ENCODE results near the gene RCVRN.
"Not testable (repeated sequence)": the region's sequence is repeated elsewhere in the genome, so short reads cannot be mapped to it uniquely, and the experiment has no call there.

RCVRN gene

GRCh38 chr17:9922012-9922848 is 17.2 kb upstream of the RCVRN start:
- DNase-seq (ENCODE audit: low read depth in 2 of 2) = no peak

DNA sequence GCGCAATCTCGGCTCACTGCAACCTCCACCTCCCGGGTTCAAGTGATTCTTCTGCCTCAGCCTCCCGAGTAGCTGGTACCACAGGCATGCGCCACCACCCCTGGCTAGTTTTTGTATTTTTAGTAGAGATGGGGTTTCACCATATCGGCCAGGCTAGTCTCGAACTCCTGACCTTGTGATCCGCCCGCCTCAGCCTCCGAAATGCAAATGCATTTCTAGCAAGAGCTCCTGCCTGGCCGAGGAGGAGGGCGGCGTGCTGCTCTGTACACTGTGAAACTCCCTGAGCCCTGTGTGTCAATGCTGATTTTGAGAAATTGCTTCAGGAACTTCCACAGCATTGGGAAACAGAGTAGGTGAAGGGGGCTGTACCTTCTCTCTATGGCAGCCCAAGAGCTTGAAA is 16.1 kb upstream of the RCVRN start:
- not testable (repeated sequence) for DNase-seq (ENCODE audit: low read depth in 2 of 2)

DNA sequence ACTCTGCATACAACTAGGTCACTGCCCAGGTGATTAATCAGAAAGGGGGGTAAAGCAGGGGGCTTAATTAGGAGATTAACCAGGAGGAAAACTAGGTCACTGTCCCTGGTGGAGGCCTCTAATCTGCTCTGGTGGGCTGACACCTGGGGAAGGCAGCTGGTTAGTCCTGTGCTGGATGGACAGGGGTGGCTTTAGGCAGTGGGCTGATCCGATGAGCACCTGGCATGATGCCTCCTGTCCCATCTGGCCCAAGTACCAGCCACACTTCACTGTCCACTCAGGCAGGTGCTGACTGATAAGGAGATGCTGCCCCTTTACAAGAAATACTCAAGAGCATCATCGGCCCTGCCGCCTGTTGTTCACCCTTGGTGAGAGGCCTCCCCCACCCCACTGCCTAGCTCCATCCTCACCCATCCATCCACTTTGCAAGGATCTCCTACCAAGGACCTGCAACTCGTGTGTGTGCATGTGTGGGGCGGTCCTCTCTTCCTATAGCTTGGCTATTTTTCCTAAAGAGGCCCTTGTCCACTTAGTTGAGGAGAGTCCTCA is 13.8 kb upstream of the RCVRN start:
- DNase-seq (ENCODE audit: low read depth in 2 of 2) = no peak

GRCh38 chr17:9918352-9918751 is 13.3 kb upstream of the RCVRN start:
- no peak for DNase-seq (ENCODE audit: low read depth in 2 of 2)

DNA sequence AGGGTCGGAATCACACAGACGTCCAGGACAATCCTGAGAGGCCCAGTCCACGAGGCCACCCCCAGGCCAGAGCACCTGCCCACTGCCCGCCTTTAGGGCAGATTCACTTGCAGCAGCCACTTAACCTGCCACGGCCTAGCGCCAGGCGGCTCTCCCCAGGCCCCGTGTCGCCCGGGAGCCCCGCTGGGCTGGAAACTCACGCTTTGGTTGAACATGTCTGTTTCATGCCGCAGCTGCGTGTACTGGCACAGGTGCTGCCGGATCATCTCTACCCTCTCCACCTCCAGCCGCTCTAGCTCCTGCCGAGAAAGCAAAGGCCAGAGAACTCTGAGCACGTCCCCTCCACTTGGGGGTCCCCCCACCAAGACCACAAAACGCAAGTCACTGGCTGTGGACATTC is 12.7 kb upstream of the RCVRN start:
- DNase-seq (ENCODE audit: low read depth in 2 of 2) = no peak

DNA sequence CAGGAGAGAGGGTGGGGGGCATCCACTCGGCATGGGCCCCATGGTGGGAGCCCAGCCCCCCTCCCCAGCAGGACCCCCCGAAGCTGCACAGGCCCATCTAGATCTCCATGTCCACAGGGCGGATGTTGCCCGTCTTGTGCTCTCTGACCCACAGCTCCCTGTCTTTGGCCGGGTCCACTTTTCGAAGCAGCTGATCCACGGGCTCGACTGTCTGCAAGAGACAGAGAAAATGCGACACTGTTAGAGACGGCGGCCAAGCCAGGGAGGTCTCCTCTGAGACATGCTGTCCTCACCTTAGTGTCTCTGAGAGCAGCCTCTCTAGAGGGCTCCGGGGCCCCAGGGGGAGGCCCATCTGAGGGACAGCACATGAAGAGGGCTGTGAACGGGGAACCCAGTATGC is 12.1 kb upstream of the RCVRN start:
- no peak for DNase-seq (ENCODE audit: low read depth in 2 of 2)

DNA sequence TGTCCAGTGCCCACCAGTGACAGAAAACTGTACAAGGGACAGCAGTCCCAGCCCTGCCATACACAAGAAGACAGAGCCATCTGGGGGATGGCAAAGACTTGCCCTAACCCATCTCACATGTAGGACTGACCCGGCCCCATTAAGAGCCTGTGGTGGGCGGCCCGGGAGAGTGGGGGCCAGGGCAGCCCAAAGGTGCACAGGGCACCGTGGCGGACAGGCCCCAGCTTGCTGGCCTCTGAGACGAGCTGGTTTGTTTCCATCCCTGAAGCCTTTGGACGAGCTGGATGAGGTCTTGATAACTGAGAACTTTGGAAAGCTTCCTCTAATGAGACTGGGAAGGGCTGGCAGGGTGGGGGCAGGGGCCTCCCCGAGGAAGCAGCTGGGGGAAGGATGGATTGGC is 11.0 kb upstream of the RCVRN start:
- no peak for DNase-seq (ENCODE audit: low read depth in 2 of 2)

DNA sequence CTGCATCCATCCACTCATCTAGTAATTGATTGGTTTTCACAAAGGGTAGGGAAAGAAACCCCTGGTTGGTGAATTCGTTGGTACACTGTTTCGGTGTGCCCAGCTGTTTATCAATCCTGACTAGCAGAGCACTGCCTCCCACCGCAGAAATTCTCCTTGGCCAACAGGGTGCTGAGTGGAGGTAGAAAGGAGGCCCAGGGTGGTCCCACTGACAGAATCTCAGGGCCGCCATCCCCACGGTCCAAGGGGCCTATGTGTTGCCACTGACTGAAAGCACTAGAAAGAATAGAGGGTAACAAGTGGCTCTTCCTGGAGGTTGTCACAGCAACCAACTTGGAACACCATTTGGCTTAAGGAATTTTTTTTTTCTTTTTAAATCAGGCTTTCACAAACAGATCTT is 8.4 kb upstream of the RCVRN start:
- DNase-seq (ENCODE audit: low read depth in 2 of 2) = no peak

- DNase-seq (ENCODE audit: low read depth in 2 of 2) = no peak
These were observed 7.3 kb upstream of the RCVRN start for GRCh38 chr17:9912121-9913099.

GRCh38 chr17:9911089-9911488 is 6.0 kb upstream of the RCVRN start:
- DNase-seq (ENCODE audit: low read depth in 2 of 2) = no peak

- DNase-seq (ENCODE audit: low read depth in 2 of 2) = no peak
These were observed 3.6 kb upstream of the RCVRN start for GRCh38 chr17:9908649-9909042.

DNA sequence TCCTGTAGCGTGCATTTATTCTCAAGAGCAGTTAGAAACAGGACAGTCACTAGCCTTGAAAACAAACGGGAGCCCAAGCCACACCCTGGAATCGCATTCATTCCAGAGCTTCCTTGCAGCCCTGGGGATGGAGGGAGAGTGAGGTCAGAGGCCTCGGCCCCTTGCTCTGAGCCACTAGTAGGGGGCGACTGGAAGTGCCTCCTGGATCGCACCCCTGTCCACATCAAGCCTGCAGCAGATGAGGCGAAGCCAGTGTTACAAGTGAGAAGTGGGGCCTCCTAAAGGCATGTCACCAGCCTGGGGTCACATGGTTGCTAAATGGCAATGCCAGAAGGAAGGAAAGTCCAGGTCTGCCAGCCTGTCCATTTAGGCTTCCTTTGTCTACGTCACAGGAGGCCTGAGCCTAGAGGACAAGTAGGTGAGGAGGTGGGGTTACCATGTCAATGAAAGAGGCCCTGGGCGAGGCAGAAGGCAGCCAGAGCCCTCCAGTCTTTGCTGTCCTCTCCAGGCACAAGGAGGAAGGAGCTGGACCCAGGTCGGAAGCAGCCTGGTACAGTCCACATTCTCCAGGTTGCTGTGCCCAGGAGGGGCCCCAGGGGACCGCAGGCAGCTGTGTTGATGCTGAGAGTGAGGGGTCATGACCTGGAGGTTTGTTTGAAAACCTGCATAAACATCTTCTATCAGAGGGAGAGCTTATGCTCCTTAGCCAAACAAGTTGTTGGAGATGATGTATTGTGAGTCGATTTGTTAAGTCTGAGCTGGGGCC is 3.0 kb upstream of the RCVRN start:
- DNase-seq (ENCODE audit: low read depth in 2 of 2) = no peak

- DNase-seq (ENCODE audit: low read depth in 2 of 2) = no peak
These were observed 2.1 kb upstream of the RCVRN start for GRCh38 chr17:9907131-9907530.

DNA sequence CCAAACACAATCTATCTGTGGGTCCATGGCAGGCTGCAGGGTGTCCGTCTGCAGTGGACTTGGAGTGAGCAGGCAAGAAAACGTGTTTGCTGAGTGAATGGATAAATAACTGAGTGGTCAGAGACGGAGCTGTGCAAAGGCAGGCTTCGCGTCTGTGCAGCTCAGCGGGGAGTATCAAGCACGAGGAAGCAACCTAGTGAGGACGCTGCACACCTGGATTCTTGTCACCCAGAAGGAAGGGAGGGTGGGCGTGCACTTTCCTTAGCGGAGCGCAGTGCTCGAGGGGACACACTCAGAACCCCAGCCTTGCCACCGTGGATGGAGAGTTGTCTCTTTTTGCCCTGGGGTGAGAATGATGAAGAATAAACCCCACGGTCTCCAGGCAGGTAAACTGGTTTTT is 1.5 kb upstream of the RCVRN start:
- DNase-seq (ENCODE audit: low read depth in 2 of 2) = no peak

DNA sequence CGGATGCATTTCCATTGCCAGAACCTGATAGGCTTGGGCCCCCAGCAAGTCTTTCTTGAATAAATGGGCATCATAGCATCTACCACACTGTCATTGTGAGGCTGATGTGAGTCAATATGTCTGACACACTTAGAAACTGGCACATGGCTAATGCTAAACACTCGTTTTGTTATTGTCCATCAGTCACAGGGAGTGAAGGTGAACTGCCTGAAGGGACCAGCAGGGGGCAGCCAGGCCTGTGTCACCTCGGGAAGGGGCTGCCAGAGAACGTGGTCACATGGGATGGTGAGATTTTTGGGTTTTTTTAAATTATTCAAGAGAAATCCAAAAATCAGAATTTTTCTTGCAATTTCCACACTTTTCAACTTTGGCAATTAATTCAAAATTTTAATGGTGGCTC is 831 bp upstream of the RCVRN start:
- no peak for DNase-seq (ENCODE audit: low read depth in 2 of 2)

- DNase-seq (ENCODE audit: low read depth in 2 of 2) = no peak
These were observed 594 bp downstream of the RCVRN start for GRCh38 chr17:9904277-9905077.

GRCh38 chr17:9902120-9902519 is 3.0 kb downstream of the RCVRN start:
- no peak for DNase-seq (ENCODE audit: low read depth in 2 of 2)

DNA sequence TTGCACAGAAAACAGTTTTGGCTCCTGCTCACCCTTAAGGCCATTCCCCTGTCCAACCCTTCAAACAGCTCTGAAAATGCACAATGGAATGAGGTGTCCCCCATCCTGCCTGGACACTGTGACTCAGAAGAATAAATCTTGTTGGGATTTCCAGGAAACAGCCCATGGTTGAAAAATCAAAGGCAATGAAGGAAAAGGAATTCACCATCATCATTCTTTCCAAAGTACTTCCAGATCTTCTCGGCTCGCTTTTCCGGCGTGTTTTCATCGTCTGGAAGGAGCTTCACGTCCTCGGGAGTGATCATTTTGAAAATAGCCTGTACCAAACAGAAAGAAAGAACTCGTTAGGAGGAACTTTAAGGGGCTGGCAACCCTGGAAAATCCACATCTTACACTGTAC is 4.3 kb downstream of the RCVRN start:
- DNase-seq (ENCODE audit: low read depth in 2 of 2) = no peak

- no peak for DNase-seq (ENCODE audit: low read depth in 2 of 2)
These were observed 5.0 kb downstream of the RCVRN start for GRCh38 chr17:9900044-9900594.

DNA sequence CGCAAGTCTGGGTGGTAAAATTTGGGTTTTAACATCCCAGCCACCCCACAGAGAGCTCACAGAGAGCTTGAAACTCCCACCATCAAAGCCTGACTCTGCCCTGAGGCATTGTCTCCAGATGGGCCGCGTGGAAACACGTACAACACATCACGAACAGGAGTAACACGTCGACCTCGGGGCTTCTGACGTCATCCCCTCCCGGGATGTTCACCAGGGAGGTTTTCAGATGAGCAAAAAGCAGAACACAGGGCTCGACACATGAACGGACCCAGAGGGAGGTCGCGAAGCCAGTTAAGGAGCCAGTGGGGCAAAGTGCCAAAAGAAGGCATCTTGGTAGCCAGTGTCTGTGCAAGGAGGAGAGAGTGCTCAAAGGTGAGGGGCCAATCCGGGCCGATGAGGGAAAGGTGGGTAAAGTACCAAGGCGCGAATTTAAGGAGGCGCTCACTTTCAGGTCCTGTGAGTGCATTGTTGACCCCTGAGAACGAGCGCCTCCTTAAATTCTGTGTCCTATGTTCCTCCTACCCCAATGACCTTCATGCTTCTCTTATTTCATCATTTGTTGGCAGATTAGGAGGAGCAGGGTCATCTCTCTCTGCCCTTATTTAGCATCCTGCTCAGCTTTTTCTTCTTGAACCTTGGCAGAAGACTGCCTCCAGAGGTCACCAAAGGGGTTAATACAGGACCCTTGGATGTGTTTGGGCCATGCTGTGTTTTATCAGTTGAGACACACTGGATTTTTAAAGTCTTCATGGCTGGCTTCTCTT is 5.6 kb downstream of the RCVRN start:
- DNase-seq (ENCODE audit: low read depth in 2 of 2) = no peak
